ENCODE results near the gene WHAMM.

DNA sequence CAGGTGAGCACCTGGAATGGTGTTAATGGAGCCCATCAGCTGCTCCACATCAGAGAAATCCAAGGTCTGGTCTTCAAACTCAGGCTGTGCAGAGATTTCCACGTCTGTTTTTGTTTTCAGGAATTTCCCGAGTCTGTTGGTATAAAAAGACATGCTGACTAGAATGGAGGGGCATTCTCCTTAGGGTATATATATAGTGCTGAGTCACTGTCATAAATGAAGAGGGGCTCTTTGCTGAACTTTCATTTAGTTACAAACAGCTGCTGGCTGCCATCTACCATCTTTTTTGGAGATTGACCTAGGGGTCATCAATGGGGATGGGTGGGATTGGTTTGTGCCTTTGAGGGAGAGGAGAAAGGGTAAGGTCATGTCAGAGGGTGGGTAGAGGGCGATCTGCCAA, 30.7 kb upstream of the WHAMM start:
- TF ChIP-seq, protein P1, sequence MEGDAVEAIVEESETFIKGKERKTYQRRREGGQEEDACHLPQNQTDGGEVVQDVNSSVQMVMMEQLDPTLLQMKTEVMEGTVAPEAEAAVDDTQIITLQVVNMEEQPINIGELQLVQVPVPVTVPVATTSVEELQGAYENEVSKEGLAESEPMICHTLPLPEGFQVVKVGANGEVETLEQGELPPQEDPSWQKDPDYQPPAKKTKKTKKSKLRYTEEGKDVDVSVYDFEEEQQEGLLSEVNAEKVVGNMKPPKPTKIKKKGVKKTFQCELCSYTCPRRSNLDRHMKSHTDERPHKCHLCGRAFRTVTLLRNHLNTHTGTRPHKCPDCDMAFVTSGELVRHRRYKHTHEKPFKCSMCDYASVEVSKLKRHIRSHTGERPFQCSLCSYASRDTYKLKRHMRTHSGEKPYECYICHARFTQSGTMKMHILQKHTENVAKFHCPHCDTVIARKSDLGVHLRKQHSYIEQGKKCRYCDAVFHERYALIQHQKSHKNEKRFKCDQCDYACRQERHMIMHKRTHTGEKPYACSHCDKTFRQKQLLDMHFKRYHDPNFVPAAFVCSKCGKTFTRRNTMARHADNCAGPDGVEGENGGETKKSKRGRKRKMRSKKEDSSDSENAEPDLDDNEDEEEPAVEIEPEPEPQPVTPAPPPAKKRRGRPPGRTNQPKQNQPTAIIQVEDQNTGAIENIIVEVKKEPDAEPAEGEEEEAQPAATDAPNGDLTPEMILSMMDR (IDR thresholded peaks at IDR 0.05; ENCODE audit: insufficient read depth, low read length, poor library complexity, severe bottlenecking), result no peak
- TF ChIP-seq EZH2phosphoT487 (conservative IDR thresholded peaks at IDR 0.05; ENCODE audit: low read length), result no peak
